Kidney (tissue), 14 donors: ENCODE data around the gene SLC51B. TPM values are rescaled to one million over a fixed set of nuclear protein-coding genes. Genes with fewer than 3 reads are reported as not detected.

Experiments used
- DNase-seq, 5 donors: peaks; one replicate each; pipeline ENCODE4 v3.0.0-alpha.2; 2013 to 2020
- FAIRE-seq: peaks from 2 replicates; lab custom pipeline; 2012; peaks lifted over from hg19 to GRCh38; lab: Jason Lieb, UNC
- H3K27ac ChIP-seq, 2 donors: one replicate each; pipeline ENCODE4 v1.7.0; 2013; ENCODE audit warnings: low read depth in 2 of 2, low read length in 2 of 2, inconsistent platforms in 1 of 2
- H3K27me3 ChIP-seq: one replicate; pipeline ENCODE4 v1.7.1; 2013; ENCODE audit warnings: low read length, inconsistent platforms; ENCODE audit not compliant: control insufficient read depth, insufficient read depth
- H3K36me3 ChIP-seq, 3 donors: one replicate each; pipeline versions ENCODE4 v1.7.0 to v1.7.1; 2013; ENCODE audit warnings: low read length in 3 of 3, control low read depth in 1 of 3, inconsistent platforms in 1 of 3; ENCODE audit not compliant: insufficient read depth in 3 of 3, control insufficient read depth in 2 of 3
- H3K4me1 ChIP-seq, 3 donors: one replicate each; pipeline versions ENCODE4 v1.7.0 to v1.7.1; 2013; ENCODE audit warnings: low read length in 3 of 3, inconsistent platforms in 1 of 3, low read depth in 1 of 3; ENCODE audit not compliant: control insufficient read depth in 2 of 3, insufficient read depth in 2 of 3
- H3K4me3 ChIP-seq, 3 donors: one replicate each; pipeline versions ENCODE4 v1.7.0 to v1.8.1; 2013; ENCODE audit warnings: low read length in 3 of 3, control low read depth in 1 of 3, inconsistent platforms in 1 of 3
- H3K9ac ChIP-seq, 3 donors: one replicate each; pipeline versions ENCODE4 v1.7.0 to v1.7.1; 2013; ENCODE audit warnings: low read length in 3 of 3, control low read depth in 1 of 3, inconsistent platforms in 1 of 3
- H3K9me3 ChIP-seq, 3 donors: one replicate each; pipeline versions ENCODE4 v1.7.0 to v1.7.1; 2013; ENCODE audit warnings: low read length in 3 of 3, control low read depth in 1 of 3, inconsistent platforms in 1 of 3; ENCODE audit not compliant: control insufficient read depth in 2 of 3, insufficient read depth in 1 of 3
- CTCF ChIP-seq: IDR thresholded peaks from 3 replicates; pipeline ENCODE4 v1.5.1; 2012; ENCODE audit warnings: mild to moderate bottlenecking, moderate library complexity, borderline replicate concordance; ENCODE audit not compliant: insufficient read depth; ENCODE audit errors: extremely low read depth
- intact Hi-C: fragments of 100-400 bp; cut with DNase I; formaldehyde crosslinking; loops from one replicate; pipeline ENCODE4 v1.11.1; 2022
- polyA plus RNA-seq: library from polyadenylated mRNA; stranded (reverse); fragments of 350-450 nt; fragmentation: Illumina TruSeq; extraction: RNeasy Lipid Tissue Mini Kit (QIAGEN cat#74804); gene quantifications from one replicate; pipeline ENCODE4 v1.2.3, GENCODE V29; 2014; ENCODE audit warnings: low read depth, low replicate concordance; ENCODE audit not compliant: insufficient read depth
- total RNA-seq: library from RNA; stranded (reverse); fragmentation: NEBNext Ultra II Directional; extraction: Animal tissue kit (Norgen Biotek cat#: 25700); gene quantifications from one replicate; pipeline ENCODE4 v1.2.1, GENCODE V29; 2021
- donor health status: control.
- donor health status: control.
- donor health status: control.
- donor health status: control.
- donor health status: control.
- donor health status: DM: yes; HTN: yes; CAD: no.
- donor health status: Normal renal cell carcinoma (clear cell type).

Gene SLC51B
- total and polyA plus RNA-seq, 2 donors from 2014 or later, result 2.9 to 40.9 TPM

- H3K9me3 ChIP-seq, result no peaks in the 10 kb centered on the region
- H3K27me3 ChIP-seq, result no peaks in the 10 kb centered on the region
- DNase-seq (peak in 3 of 5 donors; percentile 36 to 82 (median 64)), FAIRE-seq (no peak)
- peaks cover 0 to 12% (median 4%) of the 10 kb centered on the region in 3 donors for H3K4me1 ChIP-seq
- peak overlapping the region; percentile 12 to 43 for H3K27ac ChIP-seq
- no peaks in the 10 kb centered on the region for H3K36me3 ChIP-seq
- no peak overlapping the region for H3K4me3 ChIP-seq
- H3K9ac ChIP-seq, result no peak overlapping the region
- no peak for TF ChIP-seq CTCF
- intact Hi-C loops, result no loop called here
These were observed 11.8 kb downstream of the SLC51B start for GRCh38 chr15:65056868-65057548.

GRCh38 chr15:65057549-65057940 lies 12.4 kb downstream of the SLC51B start:
- Histone ChIP-seq H3K4me3 (no peak overlapping the region), H3K9ac (no peak overlapping the region), H3K27me3 (no peaks in the 10 kb centered on the region), H3K9me3 (no peaks in the 10 kb centered on the region), H3K36me3 (no peaks in the 10 kb centered on the region), H3K4me1 (peaks cover 0 to 12% (median 4%) of the 10 kb centered on the region in 3 donors), H3K27ac (peak overlapping the region in 1 of 2 donors; percentile 43)
- no peak for TF ChIP-seq CTCF
- intact Hi-C loops, result no loop called here
- no peak for FAIRE-seq
- no peak for DNase-seq

DNA sequence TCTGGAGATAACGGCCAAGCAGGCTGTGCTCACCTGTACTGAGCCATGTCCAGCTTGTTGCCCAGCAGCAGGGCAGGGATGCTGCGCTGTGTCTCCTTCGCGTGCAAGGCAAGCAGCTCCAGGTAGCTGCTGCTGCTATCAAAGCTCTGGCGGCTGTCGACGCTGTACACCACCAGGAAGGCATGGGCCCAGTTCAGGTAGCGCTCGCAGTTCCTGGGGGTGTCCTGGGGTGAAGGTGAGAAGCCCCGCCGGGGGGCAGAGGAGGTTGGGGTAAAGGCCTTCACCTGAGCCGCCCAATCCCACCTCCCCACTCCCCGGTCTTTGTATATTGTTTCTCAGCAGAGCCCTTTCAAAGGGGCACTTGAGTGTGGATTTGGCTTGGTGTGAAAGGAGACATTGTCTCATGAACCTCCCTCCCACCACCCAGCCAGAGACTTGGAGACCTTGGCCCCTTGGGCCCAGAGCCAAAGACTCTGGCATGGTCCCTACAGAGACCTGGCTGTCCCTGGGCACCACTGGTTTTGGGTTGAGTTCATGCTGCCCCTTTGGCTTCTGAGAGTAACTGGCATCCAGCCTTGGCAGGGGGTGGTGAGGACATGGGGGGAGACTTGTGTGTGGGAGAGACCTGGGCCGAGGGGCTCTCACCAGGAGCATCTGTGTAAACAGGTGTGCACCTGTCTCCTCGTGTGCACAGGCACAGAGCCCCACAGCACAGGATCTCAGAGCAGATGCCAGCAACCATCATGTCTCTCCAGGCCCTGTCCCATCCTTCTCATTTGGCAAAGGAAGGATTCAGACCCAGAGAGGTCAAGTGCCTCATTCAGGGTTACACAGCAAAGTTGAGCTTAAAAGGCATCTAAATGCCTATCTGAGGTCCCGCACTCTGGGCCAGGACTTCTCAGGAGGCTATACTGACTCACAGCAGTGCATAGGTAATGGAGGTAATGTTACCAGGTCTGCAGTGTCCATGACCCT lies 13.5 kb downstream of the SLC51B start:
- FAIRE-seq, result no peak
- no peak for TF ChIP-seq CTCF
- Histone ChIP-seq H3K4me3 (no peak overlapping the region), H3K9me3 (no peaks in the 10 kb centered on the region), H3K4me1 (peaks cover 0 to 12% (median 4%) of the 10 kb centered on the region in 3 donors), H3K27ac (no peak overlapping the region), H3K9ac (no peak overlapping the region), H3K27me3 (no peaks in the 10 kb centered on the region), H3K36me3 (no peaks in the 10 kb centered on the region)
- intact Hi-C loops, result no loop called here
- DNase-seq, result no peak
